KBM-7 (cell line): ENCODE measurements around the gene RAB30.
"Not testable (repeated sequence)": the region's sequence is repeated elsewhere in the genome, so short reads cannot be mapped to it uniquely, and the experiment has no call there.

Source experiments
- DNase-seq: peaks from one replicate; pipeline ENCODE4 v3.0.0-alpha.2; 2015
- in situ Hi-C: fragments of 300-500 bp; cut with MboI; formaldehyde crosslinking; loops from 2 replicates; pipeline ENCODE4 v1.14.3; 2020; ENCODE audit warnings: low sequenced_read_pairs, low pct_unique_long_range_greater_than_20kb, mixed read lengths

RAB30 gene

GRCh38 chr11:82971519-82971946 lies 100.2 kb downstream of the RAB30 start:
- DNase-seq, result peak; percentile 64
- in situ Hi-C loops, result not testable (repeated sequence)

- in situ Hi-C loops, DNase-seq: not testable (repeated sequence)
These were observed 101.1 kb downstream of the RAB30 start for GRCh38 chr11:82970507-82971083.

GRCh38 chr11:82969811-82970210 lies 101.9 kb downstream of the RAB30 start:
- DNase-seq, result no peak
- in situ Hi-C loops, result no loop called here

- in situ Hi-C loops, result no loop called here
These were observed 104.3 kb downstream of the RAB30 start for GRCh38 chr11:82967381-82967780.

GRCh38 chr11:82962021-82962420 lies 109.7 kb downstream of the RAB30 start:
- DNase-seq, in situ Hi-C loops: not testable (repeated sequence)

More at GRCh38 chr11:82967381-82967780, 104.3 kb downstream of the RAB30 start:
- DNase-seq, result no peak

GRCh38 chr11:82960779-82961143 lies 110.9 kb downstream of the RAB30 start:
- in situ Hi-C loops, result no loop called here
- DNase-seq, result no peak

- DNase-seq, result no peak
- in situ Hi-C loops, result no loop called here
These were observed 111.5 kb downstream of the RAB30 start for GRCh38 chr11:82959987-82960778.

- in situ Hi-C loops, result not testable (repeated sequence)
- DNase-seq, result peak; percentile 11
These were observed 115.8 kb downstream of the RAB30 start for GRCh38 chr11:82955736-82956453.

GRCh38 chr11:82950502-82950901 lies 121.2 kb downstream of the RAB30 start:
- in situ Hi-C loops, DNase-seq: not testable (repeated sequence)

GRCh38 chr11:82949352-82949751 lies 122.3 kb downstream of the RAB30 start:
- in situ Hi-C loops, result no loop called here
- DNase-seq, result no peak

GRCh38 chr11:82945682-82946081 lies 126.0 kb downstream of the RAB30 start:
- no peak for DNase-seq
- in situ Hi-C loops, result no loop called here

GRCh38 chr11:82945041-82945440 lies 126.7 kb downstream of the RAB30 start:
- DNase-seq, in situ Hi-C loops: not testable (repeated sequence)

GRCh38 chr11:82944198-82944597 lies 127.5 kb downstream of the RAB30 start:
- in situ Hi-C loops, result no loop called here
- no peak for DNase-seq

- in situ Hi-C loops, DNase-seq: not testable (repeated sequence)
These were observed 128.3 kb downstream of the RAB30 start for GRCh38 chr11:82943430-82943829.

- DNase-seq, result no peak
- in situ Hi-C loops, result no loop called here
These were observed 129.3 kb downstream of the RAB30 start for GRCh38 chr11:82942376-82942775.

GRCh38 chr11:82939456-82939855 lies 132.2 kb downstream of the RAB30 start:
- in situ Hi-C loops, result no loop called here
- DNase-seq, result no peak

- no peak for DNase-seq
- in situ Hi-C loops, result no loop called here
These were observed 134.1 kb downstream of the RAB30 start for GRCh38 chr11:82937554-82937953.

GRCh38 chr11:82936261-82936660 lies 135.4 kb downstream of the RAB30 start:
- in situ Hi-C loops, result no loop called here
- DNase-seq, result no peak

- no peak for DNase-seq
- in situ Hi-C loops, result no loop called here
These were observed 139.1 kb downstream of the RAB30 start for GRCh38 chr11:82932564-82932963.

- DNase-seq, result no peak
- in situ Hi-C loops, result no loop called here
These were observed 141.0 kb downstream of the RAB30 start for GRCh38 chr11:82930734-82931133.
